Activated T-helper 1 cell treated with anti-CD3 and anti-CD28 coated beads, Interleukin-12 subunit alpha, Interleukin-12 subunit beta, Interleukin-2, Interleukin-4 antibody, amounts not matched to agents 30 ng/mL and 10 ng/mL and 1 ng/mL, durations not matched to agents 14 hours and 24 hours and 36 hours (primary cell): ENCODE data around the gene SYPL1. TPM values are rescaled to one million over a fixed set of nuclear protein-coding genes. Genes with fewer than 3 reads are reported as not detected.

Experiments used
- DNase-seq: peaks from one replicate; pipeline ENCODE4 v3.0.0; 2021; ENCODE audit warnings: low spot score
- H3K27ac Mint-ChIP-seq: one replicate; pipeline ENCODE4 v1.8.0; 2021; ENCODE audit warnings: mild to moderate bottlenecking, mixed read lengths
- H3K27me3 Mint-ChIP-seq: one replicate; pipeline ENCODE4 v1.8.0; 2022; ENCODE audit warnings: mild to moderate bottlenecking, moderate library complexity, mixed read lengths; ENCODE audit not compliant: insufficient read depth
- H3K36me3 Mint-ChIP-seq: one replicate; pipeline ENCODE4 v1.8.0; 2021; ENCODE audit warnings: low read depth, mixed read lengths
- H3K4me1 Mint-ChIP-seq: one replicate; pipeline ENCODE4 v1.8.0; 2021; ENCODE audit warnings: low read depth, mixed read lengths
- H3K4me3 Mint-ChIP-seq: one replicate; pipeline ENCODE4 v1.8.0; 2021; ENCODE audit warnings: mild to moderate bottlenecking, moderate library complexity, mixed read lengths
- H3K9me3 Mint-ChIP-seq: one replicate; pipeline ENCODE4 v1.8.0; 2021; ENCODE audit warnings: mixed read lengths
- intact Hi-C: fragments of 100-400 bp; cut with micrococcal nuclease; formaldehyde crosslinking; loops from one replicate; pipeline ENCODE4 v1.15.1; 2024
- total RNA-seq: library from RNA; stranded (reverse); gene quantifications from 2 replicates; pipeline ENCODE4 v1.2.3, GENCODE V29; 2022

SYPL1 gene
- total RNA-seq, 1 donor from 2014 or later, result 22.3 TPM

GRCh38 chr7:106100863-106101629 is 11.1 kb downstream of the SYPL1 start:
- Mint-ChIP-seq H3K27ac (no peak overlapping the region), H3K4me1 (peaks cover 48% of the 10 kb centered on the region), H3K9me3 (no peaks in the 10 kb centered on the region), H3K27me3 (no peaks in the 10 kb centered on the region), H3K4me3 (no peak overlapping the region), H3K36me3 (peaks cover 20% of the 10 kb centered on the region)
- no peak for DNase-seq
- intact Hi-C loops, result no loop called here

- DNase-seq, result no peak
- Mint-ChIP-seq H3K4me3 (no peak overlapping the region), H3K27ac (no peak overlapping the region), H3K27me3 (no peaks in the 10 kb centered on the region), H3K36me3 (peaks cover 15% of the 10 kb centered on the region), H3K4me1 (peaks cover 43% of the 10 kb centered on the region), H3K9me3 (no peaks in the 10 kb centered on the region)
- intact Hi-C loops, result no loop called here
Observed at GRCh38 chr7:106099539-106099938, 12.6 kb downstream of the SYPL1 start.

DNA sequence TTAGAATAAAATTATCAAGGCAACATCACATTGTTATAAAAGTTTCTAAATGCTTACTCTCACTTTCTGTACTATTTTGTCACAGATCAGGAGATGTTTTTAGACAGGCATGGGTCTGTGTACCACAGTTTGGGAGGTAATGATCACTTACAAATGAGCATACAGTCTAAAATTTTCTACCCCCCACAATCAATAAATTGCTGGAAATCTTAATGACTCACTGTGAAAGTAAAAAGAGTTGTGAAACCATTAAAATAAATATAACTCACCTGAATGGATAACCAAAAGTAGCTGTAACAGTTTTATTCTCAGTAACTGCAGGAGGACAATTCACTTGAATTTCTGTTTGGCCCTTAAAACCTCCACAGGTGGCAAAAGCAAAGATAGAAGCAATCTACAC is 13.2 kb downstream of the SYPL1 start:
- no peak for DNase-seq
- no peak overlapping the region for H3K4me3 Mint-ChIP-seq
- no peaks in the 10 kb centered on the region for H3K9me3 Mint-ChIP-seq
- intact Hi-C loops, result no loop called here
- peaks cover 42% of the 10 kb centered on the region for H3K4me1 Mint-ChIP-seq
- no peaks in the 10 kb centered on the region for H3K27me3 Mint-ChIP-seq
- H3K36me3 Mint-ChIP-seq, result peaks cover 15% of the 10 kb centered on the region
- H3K27ac Mint-ChIP-seq, result no peak overlapping the region

GRCh38 chr7:106095634-106096033 is 16.5 kb downstream of the SYPL1 start:
- peaks cover 24% of the 10 kb centered on the region for H3K36me3 Mint-ChIP-seq
- no peak overlapping the region for H3K27ac Mint-ChIP-seq

DNA sequence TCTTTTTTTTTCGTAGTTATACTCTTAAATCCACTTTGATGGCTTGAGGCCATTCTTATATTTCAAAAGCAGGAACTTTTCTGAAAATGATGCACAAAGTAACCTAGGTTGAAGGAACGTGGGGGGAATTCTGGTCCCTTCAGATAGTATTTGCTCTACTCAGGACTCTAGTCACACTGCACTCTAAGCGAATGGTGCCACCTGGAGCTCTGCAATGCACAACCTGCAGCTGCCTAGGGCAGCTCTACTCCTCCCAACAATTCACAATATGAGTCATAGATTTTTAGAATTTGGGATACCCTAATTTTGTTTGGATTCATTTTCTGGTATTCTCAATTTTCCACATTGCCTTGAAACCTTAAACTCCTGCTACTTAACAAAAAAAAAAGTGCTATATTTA is 17.3 kb downstream of the SYPL1 start:
- Mint-ChIP-seq H3K9me3 (no peaks in the 10 kb centered on the region), H3K36me3 (peaks cover 28% of the 10 kb centered on the region), H3K4me1 (peaks cover 11% of the 10 kb centered on the region), H3K27me3 (no peaks in the 10 kb centered on the region), H3K27ac (no peak overlapping the region), H3K4me3 (no peak overlapping the region)
- intact Hi-C loops, result no loop called here
- DNase-seq, result no peak

More at GRCh38 chr7:106095634-106096033, 16.5 kb downstream of the SYPL1 start:
- no peak for DNase-seq
- intact Hi-C loops, result loop anchor here (2.0 kb wide), 1 partner anchor 19 kb away; no protein-coding TSS in a partner anchor
- H3K27me3 Mint-ChIP-seq, result no peaks in the 10 kb centered on the region
- H3K9me3 Mint-ChIP-seq, result no peaks in the 10 kb centered on the region
- no peak overlapping the region for H3K4me3 Mint-ChIP-seq
- H3K4me1 Mint-ChIP-seq, result peaks cover 20% of the 10 kb centered on the region

DNA sequence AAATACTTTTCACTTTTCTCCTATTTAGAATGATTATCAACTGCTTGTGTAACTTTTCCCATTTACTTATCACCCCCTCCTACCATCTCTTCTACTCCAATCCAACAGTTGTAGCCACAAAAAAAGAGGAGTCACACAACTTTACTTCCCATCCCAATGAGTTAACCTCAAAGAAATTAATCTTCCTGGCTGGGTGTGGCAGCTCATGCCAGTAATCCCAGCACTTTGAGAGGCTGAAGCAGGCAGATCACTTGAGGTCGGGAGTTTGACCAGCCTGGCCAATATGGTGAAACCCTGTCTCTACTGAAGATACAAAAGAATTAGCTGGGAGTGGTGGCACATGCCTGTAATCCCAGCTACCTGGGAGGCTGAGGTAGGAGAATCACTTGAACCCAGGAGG is 19.9 kb downstream of the SYPL1 start:
- no peaks in the 10 kb centered on the region for H3K27me3 Mint-ChIP-seq
- no peak overlapping the region for H3K27ac Mint-ChIP-seq
- DNase-seq, result no peak
- H3K36me3 Mint-ChIP-seq, result peaks cover 33% of the 10 kb centered on the region
- no peaks in the 10 kb centered on the region for H3K4me1 Mint-ChIP-seq
- no peaks in the 10 kb centered on the region for H3K9me3 Mint-ChIP-seq
- intact Hi-C loops, result no loop called here
- no peak overlapping the region for H3K4me3 Mint-ChIP-seq

- no peaks in the 10 kb centered on the region for H3K9me3 Mint-ChIP-seq
- peaks cover 35% of the 10 kb centered on the region for H3K36me3 Mint-ChIP-seq
- intact Hi-C loops, result loop anchor here (2.0 kb wide), 1 partner anchor 19 kb away; no protein-coding TSS in a partner anchor
- no peak overlapping the region for H3K27ac Mint-ChIP-seq
- no peaks in the 10 kb centered on the region for H3K4me1 Mint-ChIP-seq
- no peak overlapping the region for H3K4me3 Mint-ChIP-seq
- DNase-seq, result no peak
- no peaks in the 10 kb centered on the region for H3K27me3 Mint-ChIP-seq
Observed at GRCh38 chr7:106089647-106090046, 22.5 kb downstream of the SYPL1 start.

GRCh38 chr7:106088014-106088413 is 24.1 kb downstream of the SYPL1 start:
- Mint-ChIP-seq H3K27ac (no peak overlapping the region), H3K27me3 (no peaks in the 10 kb centered on the region), H3K4me3 (no peak overlapping the region), H3K9me3 (no peaks in the 10 kb centered on the region), H3K36me3 (peaks cover 30% of the 10 kb centered on the region), H3K4me1 (peaks cover 8% of the 10 kb centered on the region)
- DNase-seq, result no peak
- intact Hi-C loops, result no loop called here

GRCh38 chr7:106086062-106086461 is 26.1 kb downstream of the SYPL1 start:
- intact Hi-C loops, result no loop called here
- Mint-ChIP-seq H3K27ac (no peak overlapping the region), H3K36me3 (peaks cover 22% of the 10 kb centered on the region), H3K4me1 (peaks cover 8% of the 10 kb centered on the region), H3K4me3 (no peak overlapping the region), H3K9me3 (no peaks in the 10 kb centered on the region), H3K27me3 (no peaks in the 10 kb centered on the region)
- DNase-seq, result no peak

- H3K4me3 Mint-ChIP-seq, result no peak overlapping the region
- no peaks in the 10 kb centered on the region for H3K27me3 Mint-ChIP-seq
- intact Hi-C loops, result no loop called here
- no peak overlapping the region for H3K27ac Mint-ChIP-seq
- no peaks in the 10 kb centered on the region for H3K9me3 Mint-ChIP-seq
- no peak for DNase-seq
- peaks cover 8% of the 10 kb centered on the region for H3K4me1 Mint-ChIP-seq
- peaks cover 20% of the 10 kb centered on the region for H3K36me3 Mint-ChIP-seq
Observed at GRCh38 chr7:106085015-106085414, 27.1 kb downstream of the SYPL1 start.

DNA sequence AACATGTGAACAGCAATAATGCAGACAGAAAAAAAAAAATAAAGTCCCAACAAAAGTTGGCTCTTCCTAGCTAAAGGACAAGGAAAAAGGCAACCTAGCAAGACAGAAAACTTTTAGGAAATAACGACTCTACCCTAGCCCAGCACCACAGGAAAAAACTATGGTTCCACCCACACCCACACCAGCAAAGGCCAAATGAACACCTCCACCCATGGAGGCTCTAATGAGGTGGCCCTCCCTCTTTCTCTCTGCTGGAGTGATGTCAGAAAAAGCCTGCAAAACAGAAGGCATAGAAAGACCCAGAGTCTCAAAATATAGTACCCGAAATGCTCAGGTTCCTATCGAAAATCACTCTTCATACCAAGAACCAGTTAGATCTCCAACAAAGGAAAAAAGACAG is 28.4 kb downstream of the SYPL1 start:
- no peak overlapping the region for H3K4me3 Mint-ChIP-seq
- DNase-seq, result no peak
- H3K36me3 Mint-ChIP-seq, result peaks cover 12% of the 10 kb centered on the region
- H3K9me3 Mint-ChIP-seq, result no peaks in the 10 kb centered on the region
- H3K27ac Mint-ChIP-seq, result no peak overlapping the region
- H3K4me1 Mint-ChIP-seq, result peaks cover 8% of the 10 kb centered on the region
- no peaks in the 10 kb centered on the region for H3K27me3 Mint-ChIP-seq
- intact Hi-C loops, result no loop called here

DNA sequence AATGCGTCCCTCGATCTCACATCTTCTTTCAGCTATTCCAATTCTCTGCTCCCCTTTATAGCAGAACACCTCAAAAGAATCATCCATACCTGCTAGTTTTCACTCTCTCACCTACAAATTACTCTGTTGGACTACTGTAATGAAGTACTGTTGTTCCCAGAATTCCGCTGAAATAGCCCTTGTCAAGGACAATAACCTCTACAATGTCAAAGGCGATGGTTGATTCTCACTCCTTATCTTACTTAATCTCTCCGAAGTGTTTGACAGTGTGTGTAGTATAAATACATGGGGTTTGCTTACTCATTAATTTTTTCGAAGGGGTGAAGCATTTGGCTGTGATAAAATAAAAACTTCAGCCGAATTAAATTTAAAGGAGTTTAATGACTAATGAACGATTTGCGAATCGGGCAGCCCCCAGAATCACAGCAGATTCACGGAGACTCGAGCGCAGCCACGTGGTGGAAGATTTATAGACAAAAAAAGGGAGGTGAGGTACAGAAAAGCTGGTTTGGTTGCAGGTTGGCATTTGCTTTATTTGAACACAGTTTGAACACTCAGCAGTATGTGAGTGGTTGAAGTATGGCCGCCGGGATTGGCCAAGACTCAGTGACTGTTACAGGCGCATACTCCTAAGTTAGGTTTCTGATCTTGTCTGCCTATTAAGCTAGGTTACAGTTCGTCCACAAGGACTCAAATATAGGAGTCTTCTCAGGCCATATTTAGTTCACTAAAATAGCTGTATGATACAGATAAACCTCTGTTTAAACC is 29.8 kb downstream of the SYPL1 start:
- H3K36me3 Mint-ChIP-seq, result peaks cover 8% of the 10 kb centered on the region
- no peak overlapping the region for H3K27ac Mint-ChIP-seq
- intact Hi-C loops, result no loop called here
- DNase-seq, result no peak
- H3K4me3 Mint-ChIP-seq, result no peak overlapping the region
- no peaks in the 10 kb centered on the region for H3K27me3 Mint-ChIP-seq
- H3K4me1 Mint-ChIP-seq, result peaks cover 9% of the 10 kb centered on the region
- H3K9me3 Mint-ChIP-seq, result no peaks in the 10 kb centered on the region

DNA sequence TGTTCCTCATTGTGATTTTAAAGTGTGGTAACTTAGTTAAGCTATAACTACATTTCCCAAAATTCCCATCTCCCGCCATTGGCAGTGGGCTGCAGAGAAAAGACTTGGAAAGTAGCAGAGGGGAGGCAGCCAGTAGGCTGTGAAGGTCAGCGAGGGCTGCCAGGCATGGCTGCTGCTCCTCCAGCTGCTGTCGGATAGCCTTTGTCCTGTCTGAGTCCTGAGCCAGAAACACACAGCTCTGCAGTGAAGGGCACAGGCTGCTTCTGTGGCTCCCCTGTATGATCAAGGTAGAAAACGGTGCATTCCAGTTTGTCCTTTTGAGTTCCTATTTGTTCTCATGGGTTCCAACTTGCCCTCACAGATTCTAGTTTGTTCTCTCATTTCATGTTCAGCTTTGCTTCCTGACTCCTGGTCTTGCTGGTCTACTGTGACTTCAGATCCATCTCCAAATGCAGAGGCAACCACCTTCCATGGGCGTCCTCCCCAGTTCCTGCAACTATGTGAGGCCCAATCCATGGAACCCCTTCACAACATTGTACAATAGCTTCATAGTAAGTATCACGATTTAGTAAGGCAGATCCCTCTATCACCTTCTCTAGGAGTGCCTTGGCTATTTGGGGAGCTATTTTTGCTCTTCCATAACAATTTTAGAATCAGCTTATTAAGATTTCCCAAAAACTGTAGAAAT is 31.7 kb downstream of the SYPL1 start:
- intact Hi-C loops, result no loop called here
- Mint-ChIP-seq H3K27ac (no peak overlapping the region), H3K27me3 (no peaks in the 10 kb centered on the region), H3K4me1 (peaks cover 18% of the 10 kb centered on the region), H3K9me3 (no peaks in the 10 kb centered on the region), H3K4me3 (no peak overlapping the region), H3K36me3 (peaks cover 2% of the 10 kb centered on the region)
- no peak for DNase-seq
